C4-2B (cell line): ENCODE results near the gene THAP11.

ENCODE experiments used
- H3K27ac ChIP-seq: fragments of 450-650 bp; 2 replicates; pipeline ENCODE4 v1.5.1; 2017
- ZFX ChIP-seq: fragments of 450-650 bp; IDR thresholded peaks from 2 replicates; pipeline ENCODE4 v1.6.1; 2017
- TF ChIP-seq, protein P1 (sequence below): fragments of 450-650 bp; conservative IDR thresholded peaks from 2 replicates; pipeline ENCODE4 v1.5.1; 2017; ENCODE audit warnings: mild to moderate bottlenecking

The THAP11 gene

GRCh38 chr16:67841816-67842508, at the start of gene THAP11:
Gene THAP11, plus strand, starts transcription at chr16:67842320. Its CDS starts 235 bp downstream, at chr16:67842555.
- H3K27ac ChIP-seq = peak within 1 kb of the TSS; percentile 98
- TF ChIP-seq ZFX = peak; percentile 97
- TF ChIP-seq, protein P1, sequence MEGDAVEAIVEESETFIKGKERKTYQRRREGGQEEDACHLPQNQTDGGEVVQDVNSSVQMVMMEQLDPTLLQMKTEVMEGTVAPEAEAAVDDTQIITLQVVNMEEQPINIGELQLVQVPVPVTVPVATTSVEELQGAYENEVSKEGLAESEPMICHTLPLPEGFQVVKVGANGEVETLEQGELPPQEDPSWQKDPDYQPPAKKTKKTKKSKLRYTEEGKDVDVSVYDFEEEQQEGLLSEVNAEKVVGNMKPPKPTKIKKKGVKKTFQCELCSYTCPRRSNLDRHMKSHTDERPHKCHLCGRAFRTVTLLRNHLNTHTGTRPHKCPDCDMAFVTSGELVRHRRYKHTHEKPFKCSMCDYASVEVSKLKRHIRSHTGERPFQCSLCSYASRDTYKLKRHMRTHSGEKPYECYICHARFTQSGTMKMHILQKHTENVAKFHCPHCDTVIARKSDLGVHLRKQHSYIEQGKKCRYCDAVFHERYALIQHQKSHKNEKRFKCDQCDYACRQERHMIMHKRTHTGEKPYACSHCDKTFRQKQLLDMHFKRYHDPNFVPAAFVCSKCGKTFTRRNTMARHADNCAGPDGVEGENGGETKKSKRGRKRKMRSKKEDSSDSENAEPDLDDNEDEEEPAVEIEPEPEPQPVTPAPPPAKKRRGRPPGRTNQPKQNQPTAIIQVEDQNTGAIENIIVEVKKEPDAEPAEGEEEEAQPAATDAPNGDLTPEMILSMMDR = peak; percentile 91

GRCh38 chr16:67796099-67796718, 45.9 kb upstream of the THAP11 start:
- TF ChIP-seq, protein P1 = no peak
- no peak for TF ChIP-seq ZFX
- H3K27ac ChIP-seq = no peak overlapping the region

GRCh38 chr16:67800338-67800926, 41.7 kb upstream of the THAP11 start:
- no peak for TF ChIP-seq ZFX
- TF ChIP-seq, protein P1 = no peak
- no peak overlapping the region for H3K27ac ChIP-seq

GRCh38 chr16:67801241-67801640, 40.9 kb upstream of the THAP11 start:
- no peak for TF ChIP-seq ZFX
- TF ChIP-seq, protein P1 = no peak
- H3K27ac ChIP-seq = no peak overlapping the region

GRCh38 chr16:67801883-67802282, 40.2 kb upstream of the THAP11 start:
- H3K27ac ChIP-seq = no peak overlapping the region
- no peak for TF ChIP-seq ZFX
- TF ChIP-seq, protein P1 = no peak

DNA sequence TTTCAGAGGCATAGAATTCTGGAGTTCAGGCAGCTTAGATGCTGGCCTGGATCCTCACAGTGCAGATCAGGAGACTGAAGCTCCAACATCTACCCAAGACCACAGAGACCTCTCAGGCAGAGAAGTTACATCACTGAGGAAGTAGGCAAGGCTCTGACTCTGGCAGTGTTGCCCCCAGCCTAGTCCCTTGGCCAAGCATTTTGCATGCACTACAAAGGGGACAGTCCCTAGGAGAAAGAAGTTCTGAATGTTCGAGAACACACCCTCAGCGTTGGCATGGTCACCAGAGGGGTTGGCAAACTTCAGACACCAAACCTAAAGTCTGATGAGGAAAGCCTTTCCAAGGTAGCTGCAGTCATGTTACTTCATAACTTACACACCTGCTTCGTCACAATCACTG, 38.2 kb upstream of the THAP11 start:
- TF ChIP-seq, protein P1 = no peak
- no peak for TF ChIP-seq ZFX
- no peak overlapping the region for H3K27ac ChIP-seq

DNA sequence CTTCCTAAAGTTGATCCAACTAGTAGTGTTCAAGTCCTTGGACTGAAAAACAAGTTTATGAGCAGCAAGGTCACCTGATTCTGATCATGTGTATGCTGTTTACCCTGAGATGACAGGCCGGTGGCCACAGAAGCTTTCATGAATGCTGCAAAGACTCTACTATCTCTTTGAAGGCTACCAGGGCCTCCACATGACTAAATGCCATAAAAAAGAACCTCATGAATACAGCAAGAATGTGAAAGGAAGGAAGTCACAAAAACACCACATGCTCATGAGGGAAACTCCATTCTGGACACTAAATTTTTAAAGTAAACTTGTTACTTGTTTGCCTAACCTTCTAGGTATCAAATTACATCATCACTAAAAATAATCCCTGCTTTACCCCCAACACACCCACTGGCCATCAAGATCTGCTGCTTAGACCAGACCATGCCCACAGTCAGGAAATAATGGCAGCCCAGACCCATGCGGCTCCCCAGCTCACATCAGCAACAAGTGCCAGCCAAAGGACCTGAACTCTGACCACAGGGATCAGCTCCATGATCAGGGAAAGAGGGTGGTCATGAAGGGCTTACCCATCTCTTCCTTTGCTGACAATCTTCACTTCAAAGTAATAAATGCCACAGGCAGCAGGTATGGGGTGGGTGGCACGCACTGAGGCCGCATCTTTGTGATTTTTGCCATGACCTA, 37.1 kb upstream of the THAP11 start:
- H3K27ac ChIP-seq = peak overlapping the region; percentile 90
- TF ChIP-seq, protein P1 = no peak
- no peak for TF ChIP-seq ZFX
